ENCODE measurements around the gene REV1.

The REV1 gene

GRCh38 chr2:99377879-99378278 lies 111.9 kb downstream of the REV1 start:
- no peak for TF ChIP-seq ZNF266 (tag by site-specific recombination; IDR thresholded peaks at IDR 0.05; ENCODE audit: low read depth)
- no peak for TF ChIP-seq ZNF792 (tag by site-specific recombination; IDR thresholded peaks at IDR 0.05)
- no peak for TF ChIP-seq HOXA7 (CRISPR knock-in tag; IDR thresholded peaks at IDR 0.05; ENCODE audit: borderline replicate concordance)
- no peak for TF ChIP-seq IKZF3 (tag by site-specific recombination; IDR thresholded peaks at IDR 0.05)
- no peak for TF ChIP-seq ZNF221 (tag by site-specific recombination; IDR thresholded peaks at IDR 0.05; ENCODE audit: borderline replicate concordance)
- TF ChIP-seq ZBTB17 (tag by site-specific recombination; IDR thresholded peaks at IDR 0.05), result no peak
- no peak for TF ChIP-seq ZNF830 (tag by site-specific recombination; IDR thresholded peaks at IDR 0.05; ENCODE audit: low read depth)
- no peak for TF ChIP-seq ZNF18 (tag by site-specific recombination; IDR thresholded peaks at IDR 0.05)
- no peak for TF ChIP-seq ZNF175 (tag by site-specific recombination; IDR thresholded peaks at IDR 0.05)
- TF ChIP-seq, protein P1, sequence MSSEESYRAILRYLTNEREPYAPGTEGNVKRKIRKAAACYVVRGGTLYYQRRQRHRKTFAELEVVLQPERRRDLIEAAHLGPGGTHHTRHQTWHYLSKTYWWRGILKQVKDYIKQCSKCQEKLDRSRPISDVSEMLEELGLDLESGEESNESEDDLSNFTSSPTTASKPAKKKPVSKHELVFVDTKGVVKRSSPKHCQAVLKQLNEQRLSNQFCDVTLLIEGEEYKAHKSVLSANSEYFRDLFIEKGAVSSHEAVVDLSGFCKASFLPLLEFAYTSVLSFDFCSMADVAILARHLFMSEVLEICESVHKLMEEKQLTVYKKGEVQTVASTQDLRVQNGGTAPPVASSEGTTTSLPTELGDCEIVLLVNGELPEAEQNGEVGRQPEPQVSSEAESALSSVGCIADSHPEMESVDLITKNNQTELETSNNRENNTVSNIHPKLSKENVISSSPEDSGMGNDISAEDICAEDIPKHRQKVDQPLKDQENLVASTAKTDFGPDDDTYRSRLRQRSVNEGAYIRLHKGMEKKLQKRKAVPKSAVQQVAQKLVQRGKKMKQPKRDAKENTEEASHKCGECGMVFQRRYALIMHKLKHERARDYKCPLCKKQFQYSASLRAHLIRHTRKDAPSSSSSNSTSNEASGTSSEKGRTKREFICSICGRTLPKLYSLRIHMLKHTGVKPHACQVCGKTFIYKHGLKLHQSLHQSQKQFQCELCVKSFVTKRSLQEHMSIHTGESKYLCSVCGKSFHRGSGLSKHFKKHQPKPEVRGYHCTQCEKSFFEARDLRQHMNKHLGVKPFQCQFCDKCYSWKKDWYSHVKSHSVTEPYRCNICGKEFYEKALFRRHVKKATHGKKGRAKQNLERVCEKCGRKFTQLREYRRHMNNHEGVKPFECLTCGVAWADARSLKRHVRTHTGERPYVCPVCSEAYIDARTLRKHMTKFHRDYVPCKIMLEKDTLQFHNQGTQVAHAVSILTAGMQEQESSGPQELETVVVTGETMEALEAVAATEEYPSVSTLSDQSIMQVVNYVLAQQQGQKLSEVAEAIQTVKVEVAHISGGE (tag by site-specific recombination; conservative IDR thresholded peaks at IDR 0.05; ENCODE audit: low read depth), result no peak
- Histone ChIP-seq H3K4me1 (ENCODE audit: control insufficient read depth, insufficient read depth, low read length) (no peaks in the 10 kb centered on the region), H3K27ac (ENCODE audit: extremely low read depth, low read depth, low read length) (no peak overlapping the region), H3K4me3 (ENCODE audit: low read depth, low read length) (no peak overlapping the region), H3K36me3 (ENCODE audit: control insufficient read depth in 2 of 2, insufficient read depth in 1 of 2, low read length in 2 of 2) (peaks cover 67 to 85% of the 10 kb centered on the region in 2 experiments), H3K9me3 (ENCODE audit: control insufficient read depth, insufficient read depth, low read depth, low read length) (no peaks in the 10 kb centered on the region)
- ChIA-PET CTCF (interaction anchor here (0.6 kb wide), 1 partner anchor 39 kb away, joined by 4 read pairs; no protein-coding TSS in a partner anchor), POLR2A (interaction anchor here (0.9 kb wide), 1 partner anchor 41 kb away, joined by 3 read pairs; the partner anchor contains the start of gene EIF5B)

GRCh38 chr2:99376254-99376864 lies 113.5 kb downstream of the REV1 start:
- Histone ChIP-seq H3K4me3 (ENCODE audit: low read depth, low read length) (no peak overlapping the region), H3K9me3 (ENCODE audit: control insufficient read depth, insufficient read depth, low read depth, low read length) (no peaks in the 10 kb centered on the region), H3K4me1 (ENCODE audit: control insufficient read depth, insufficient read depth, low read length) (no peaks in the 10 kb centered on the region), H3K27ac (ENCODE audit: extremely low read depth, low read depth, low read length) (no peak overlapping the region), H3K36me3 (ENCODE audit: control insufficient read depth in 2 of 2, insufficient read depth in 1 of 2, low read length in 2 of 2) (peaks cover 70 to 89% of the 10 kb centered on the region in 2 experiments)
- ChIA-PET POLR2A (no interaction called here), CTCF (no interaction called here)
- TF ChIP-seq ZNF155 (tag by site-specific recombination; IDR thresholded peaks at IDR 0.05) (no peak), ZNF513 (tag by site-specific recombination; IDR thresholded peaks at IDR 0.05) (peak; percentile 95), ZBTB1 (tag by site-specific recombination; IDR thresholded peaks at IDR 0.05) (no peak), ZNF830 (tag by site-specific recombination; IDR thresholded peaks at IDR 0.05; ENCODE audit: low read depth) (no peak), PRDM1 (tag by site-specific recombination; IDR thresholded peaks at IDR 0.05) (peak; percentile 86), GLIS1 (tag by site-specific recombination; IDR thresholded peaks at IDR 0.05) (no peak), ZNF544 (tag by site-specific recombination; IDR thresholded peaks at IDR 0.05) (no peak)
